ENCODE results near the gene HSPG2.

- TF ChIP-seq KLF16 (CRISPR knock-in tag; IDR thresholded peaks at IDR 0.05) (no peak), ZFX (CRISPR knock-in tag; IDR thresholded peaks at IDR 0.05; ENCODE audit: low read depth) (no peak), NR3C1 (CRISPR knock-in tag; IDR thresholded peaks at IDR 0.05) (no peak), HDAC2 (CRISPR knock-in tag; IDR thresholded peaks at IDR 0.05) (no peak), ELF1 (CRISPR knock-in tag; IDR thresholded peaks at IDR 0.05) (no peak), ZNF276 (CRISPR knock-in tag; IDR thresholded peaks at IDR 0.05; ENCODE audit: low read depth) (no peak), SMARCC2 (IDR thresholded peaks at IDR 0.05) (no peak), EZH2 (conservative IDR thresholded peaks at IDR 0.05; ENCODE audit: low read depth, low read length) (no peak), MAX (IDR thresholded peaks at IDR 0.05) (no peak)
Observed at GRCh38 chr1:21873174-21873573, 63.9 kb downstream of the HSPG2 start.
